VCaP (cell line): ENCODE measurements around the gene CXCL9.
"Not testable (repeated sequence)": the region's sequence is repeated elsewhere in the genome, so short reads cannot be mapped to it uniquely, and the experiment has no call there.

Experiments
- H3K27ac ChIP-seq: fragments of 450-650 bp; 2 replicates; pipeline ENCODE4 v1.5.1; 2017
- TF ChIP-seq, protein P1 (sequence below): fragments of 450-650 bp; conservative IDR thresholded peaks from 2 replicates; pipeline ENCODE4 v1.5.1; 2017; ENCODE audit warnings: mild to moderate bottlenecking, moderate library complexity

Gene CXCL9

DNA sequence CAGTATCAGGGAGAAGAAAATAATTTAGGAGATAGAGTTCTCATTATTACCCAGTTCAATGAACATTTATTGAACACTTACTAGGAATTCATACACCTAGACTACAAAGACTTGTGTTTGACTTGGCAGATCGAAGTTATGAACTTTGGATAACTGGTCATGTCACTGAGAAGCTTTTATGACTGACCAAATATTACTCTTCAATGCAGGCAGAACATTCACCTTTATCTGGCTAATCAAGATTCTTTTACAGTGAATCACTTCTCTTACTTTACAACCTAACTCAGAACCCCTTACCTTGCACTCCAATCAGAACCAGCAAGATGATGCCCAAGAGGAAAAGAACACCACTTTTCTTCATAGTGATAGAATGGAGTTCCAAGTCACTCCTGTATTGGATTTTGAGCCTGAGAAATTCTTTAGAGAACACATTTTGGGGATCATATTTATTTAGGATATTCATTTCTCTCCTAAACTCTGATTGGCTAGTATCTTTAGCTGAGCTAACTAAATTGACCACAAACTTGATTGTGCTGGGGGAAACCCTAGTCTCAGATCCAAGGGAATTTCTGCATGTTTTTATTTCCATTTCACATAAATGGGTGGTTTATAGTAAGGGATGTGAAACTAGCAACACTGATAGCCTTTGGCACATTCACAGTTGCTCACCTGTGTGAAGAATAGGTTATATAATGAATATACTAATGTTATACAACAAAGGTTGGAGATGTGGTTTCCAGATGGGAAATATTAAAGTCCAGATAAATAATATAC lies at the start of gene CXCL9:
Gene CXCL9 (minus strand): TSS at position 421 of the 774 bp plus-strand sequence. CDS start 60 bp downstream, at position 361.
- TF ChIP-seq, protein P1, sequence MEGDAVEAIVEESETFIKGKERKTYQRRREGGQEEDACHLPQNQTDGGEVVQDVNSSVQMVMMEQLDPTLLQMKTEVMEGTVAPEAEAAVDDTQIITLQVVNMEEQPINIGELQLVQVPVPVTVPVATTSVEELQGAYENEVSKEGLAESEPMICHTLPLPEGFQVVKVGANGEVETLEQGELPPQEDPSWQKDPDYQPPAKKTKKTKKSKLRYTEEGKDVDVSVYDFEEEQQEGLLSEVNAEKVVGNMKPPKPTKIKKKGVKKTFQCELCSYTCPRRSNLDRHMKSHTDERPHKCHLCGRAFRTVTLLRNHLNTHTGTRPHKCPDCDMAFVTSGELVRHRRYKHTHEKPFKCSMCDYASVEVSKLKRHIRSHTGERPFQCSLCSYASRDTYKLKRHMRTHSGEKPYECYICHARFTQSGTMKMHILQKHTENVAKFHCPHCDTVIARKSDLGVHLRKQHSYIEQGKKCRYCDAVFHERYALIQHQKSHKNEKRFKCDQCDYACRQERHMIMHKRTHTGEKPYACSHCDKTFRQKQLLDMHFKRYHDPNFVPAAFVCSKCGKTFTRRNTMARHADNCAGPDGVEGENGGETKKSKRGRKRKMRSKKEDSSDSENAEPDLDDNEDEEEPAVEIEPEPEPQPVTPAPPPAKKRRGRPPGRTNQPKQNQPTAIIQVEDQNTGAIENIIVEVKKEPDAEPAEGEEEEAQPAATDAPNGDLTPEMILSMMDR: no peak

DNA sequence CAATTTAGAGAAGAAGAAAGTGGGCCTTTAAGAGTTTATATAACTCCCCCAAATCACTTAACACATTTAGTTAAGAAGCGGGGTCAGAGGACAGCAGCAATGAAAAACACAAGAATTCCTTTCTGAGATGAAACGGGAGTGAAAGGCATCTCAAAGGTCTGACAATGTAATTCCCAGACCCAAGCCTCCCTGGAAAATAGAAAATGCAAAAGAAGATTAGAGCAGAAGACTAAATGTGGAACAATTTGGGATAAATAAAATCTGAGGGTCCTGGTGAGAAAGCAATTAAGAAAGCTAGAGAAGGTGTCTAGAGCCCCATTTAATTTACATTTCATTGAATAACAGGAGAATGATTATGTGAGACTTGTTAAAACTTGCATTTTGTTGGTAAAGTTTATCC lies 48.1 kb upstream of the CXCL9 start:
- TF ChIP-seq, protein P1: no peak
- H3K27ac ChIP-seq: peak overlapping the region; percentile 89

More for the DNA sequence above, at the start of gene CXCL9:
- peak within 1 kb of the TSS; percentile 64 for H3K27ac ChIP-seq

DNA sequence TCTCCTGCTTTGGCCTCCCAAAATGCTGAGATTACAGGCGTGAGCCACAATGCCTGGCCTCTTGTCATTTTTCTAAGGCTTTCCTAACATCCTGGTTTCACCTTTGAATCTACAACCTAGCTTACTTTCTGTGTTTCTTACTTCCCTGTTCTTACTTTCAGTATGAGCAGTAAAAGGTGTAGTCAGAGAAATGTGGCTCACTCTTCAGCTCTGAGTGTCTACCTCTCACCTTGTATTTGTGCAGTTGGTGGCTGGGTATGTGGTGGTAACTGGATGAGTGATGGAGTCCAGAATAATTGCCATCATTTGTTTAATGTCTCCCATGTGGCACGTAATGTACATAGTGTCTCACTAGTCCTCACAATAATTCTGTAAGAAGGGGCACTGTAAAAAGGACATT lies 47.7 kb upstream of the CXCL9 start:
- peak overlapping the region; percentile 89 for H3K27ac ChIP-seq
- TF ChIP-seq, protein P1: no peak

DNA sequence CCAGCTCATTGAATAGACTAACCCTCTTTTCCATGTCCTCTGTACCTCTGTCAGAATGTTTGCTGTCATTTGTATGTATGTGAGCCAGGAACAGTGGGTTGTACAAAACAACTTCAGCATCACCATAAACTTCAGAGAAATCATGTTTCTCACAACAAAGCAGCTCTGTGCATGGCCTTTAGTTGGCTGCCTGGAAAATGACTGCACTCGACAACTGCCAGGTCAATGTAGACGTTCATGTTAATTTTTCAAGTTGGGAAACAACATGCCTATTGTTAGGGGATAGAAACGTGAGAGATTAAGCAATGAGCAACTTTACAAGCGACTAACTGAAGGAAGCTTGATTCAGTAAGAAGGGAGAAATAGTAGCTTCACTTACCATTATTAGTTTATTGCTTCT lies 46.4 kb upstream of the CXCL9 start:
- TF ChIP-seq, protein P1: no peak
- peak overlapping the region; percentile 89 for H3K27ac ChIP-seq

DNA sequence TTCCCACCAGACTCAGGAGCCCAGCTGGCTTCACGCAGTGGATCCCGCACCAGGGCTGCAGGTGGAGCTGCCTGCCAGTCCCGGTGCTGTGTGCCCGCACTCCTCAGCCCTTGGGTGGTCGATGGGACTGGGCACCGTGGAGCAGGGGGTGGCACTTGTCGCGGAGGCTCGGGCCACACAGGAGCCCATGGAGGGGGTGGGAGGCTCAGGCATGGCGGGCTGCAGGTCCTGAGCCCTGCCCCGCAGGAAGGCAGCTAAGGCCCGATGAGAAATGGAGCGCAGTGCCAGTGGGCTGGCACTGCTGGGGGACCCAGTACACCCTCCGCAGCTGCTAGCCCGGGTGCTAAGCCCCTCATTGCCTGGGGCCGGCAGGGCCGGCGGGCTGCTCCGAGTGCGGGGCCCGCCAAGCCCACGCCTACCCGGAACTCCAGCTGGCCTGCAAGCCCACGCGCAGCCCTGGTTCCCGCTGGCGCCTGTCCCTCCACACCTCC lies 43.3 kb upstream of the CXCL9 start:
- peak overlapping the region; percentile 89; the same call in 1 of the 2 replicates for H3K27ac ChIP-seq

DNA sequence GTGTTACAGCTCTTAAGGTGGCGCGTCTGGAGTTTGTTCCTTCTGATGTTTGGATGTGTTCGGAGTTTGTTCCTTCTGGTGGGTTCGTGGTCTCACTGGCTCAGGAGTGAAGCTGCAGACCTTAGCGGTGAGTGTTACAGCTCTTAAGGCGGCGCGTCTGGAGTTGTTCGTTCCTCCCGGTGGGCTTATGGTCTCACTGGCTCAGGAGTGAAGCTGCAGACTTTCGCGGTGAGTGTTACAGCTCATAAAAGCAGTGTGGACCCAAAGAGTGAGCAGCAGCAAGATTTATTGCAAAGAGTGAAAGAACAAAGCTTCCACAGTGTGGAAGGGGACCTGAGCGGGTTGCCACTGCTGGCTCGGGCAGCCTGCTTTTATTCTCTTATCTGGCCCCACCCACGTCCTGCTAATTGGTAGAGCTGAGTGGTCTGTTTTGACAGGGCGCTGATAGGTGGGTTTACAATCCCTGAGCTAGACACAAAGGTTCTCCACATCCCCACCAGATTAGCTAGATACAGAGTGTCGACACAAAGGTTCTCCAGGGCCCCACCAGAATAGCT lies 42.6 kb upstream of the CXCL9 start:
- H3K27ac ChIP-seq: not testable (repeated sequence)

DNA sequence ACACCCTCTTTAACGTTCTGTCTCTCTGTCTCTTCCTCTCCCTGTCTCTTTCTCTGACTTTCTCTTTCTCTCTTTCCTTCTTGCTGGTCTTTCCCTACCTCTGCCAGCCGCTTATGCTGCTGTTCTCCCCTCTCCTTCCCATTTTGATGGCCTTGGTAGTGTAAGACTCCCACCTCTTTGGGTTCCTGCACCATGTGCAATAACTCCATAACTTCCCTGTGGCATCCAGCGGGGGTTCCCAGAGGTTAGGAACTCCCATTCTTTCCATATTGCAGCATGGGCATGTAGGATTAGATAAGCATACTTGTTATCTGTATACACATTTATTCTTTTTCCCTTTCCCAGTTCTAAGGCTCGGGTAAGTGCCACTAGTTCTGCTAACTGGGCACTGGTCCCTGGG lies 37.4 kb upstream of the CXCL9 start:
- H3K27ac ChIP-seq: not testable (repeated sequence)

DNA sequence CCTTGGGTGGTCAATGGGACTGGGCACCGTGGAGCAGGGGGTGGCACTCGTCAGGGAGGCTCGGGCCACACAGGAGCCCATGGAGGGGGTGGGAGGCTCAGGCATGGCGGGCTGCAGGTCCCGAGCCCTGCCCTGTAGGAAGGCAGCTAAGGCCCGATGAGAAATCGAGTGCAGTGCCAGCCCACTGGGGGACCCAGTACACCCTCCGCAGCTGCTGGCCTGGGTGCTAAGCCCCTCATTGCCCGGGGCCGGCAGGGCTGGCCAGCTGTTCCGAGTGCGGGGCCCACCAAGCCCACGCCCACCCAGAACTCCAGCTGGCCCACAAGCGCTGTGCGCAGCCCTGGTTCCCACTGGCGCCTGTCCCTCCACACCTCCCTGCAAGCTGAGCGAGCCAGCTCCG lies 36.0 kb upstream of the CXCL9 start:
- H3K27ac ChIP-seq: not testable (repeated sequence)

DNA sequence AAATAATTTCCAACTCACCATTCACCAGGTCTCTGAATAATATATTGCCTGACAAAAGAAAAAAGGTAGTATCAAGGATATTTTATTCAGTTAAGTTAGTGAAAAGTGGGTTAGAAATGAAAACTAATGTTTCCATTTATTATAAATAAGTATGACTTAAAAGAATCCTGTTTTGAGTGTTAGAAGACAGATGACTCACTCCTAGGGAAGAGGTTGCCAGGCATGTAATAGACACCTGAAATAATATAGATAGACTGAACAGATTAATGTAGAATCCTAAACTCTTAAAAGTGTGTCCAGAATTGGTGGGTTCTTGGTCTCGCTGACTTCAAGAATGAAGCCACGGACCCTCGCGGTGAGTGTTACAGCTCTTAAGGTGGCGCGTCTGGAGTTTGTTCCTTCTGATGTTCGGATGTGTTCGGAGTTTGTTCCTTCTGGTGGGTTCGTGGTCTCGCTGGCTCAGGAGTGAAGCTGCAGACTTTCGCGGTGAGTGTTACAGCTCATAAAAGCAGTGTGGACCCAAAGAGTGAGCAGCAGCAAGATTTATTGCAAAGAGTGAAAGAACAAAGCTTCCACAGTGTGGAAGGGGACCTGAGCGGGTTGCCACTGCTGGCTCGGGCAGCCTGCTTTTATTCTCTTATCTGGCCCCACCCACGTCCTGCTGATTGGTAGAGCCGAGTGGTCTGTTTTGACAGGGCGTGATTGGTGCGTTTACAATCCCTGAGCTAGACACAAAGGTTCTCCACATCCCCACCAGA lies 35.1 kb upstream of the CXCL9 start:
- H3K27ac ChIP-seq: not testable (repeated sequence)

DNA sequence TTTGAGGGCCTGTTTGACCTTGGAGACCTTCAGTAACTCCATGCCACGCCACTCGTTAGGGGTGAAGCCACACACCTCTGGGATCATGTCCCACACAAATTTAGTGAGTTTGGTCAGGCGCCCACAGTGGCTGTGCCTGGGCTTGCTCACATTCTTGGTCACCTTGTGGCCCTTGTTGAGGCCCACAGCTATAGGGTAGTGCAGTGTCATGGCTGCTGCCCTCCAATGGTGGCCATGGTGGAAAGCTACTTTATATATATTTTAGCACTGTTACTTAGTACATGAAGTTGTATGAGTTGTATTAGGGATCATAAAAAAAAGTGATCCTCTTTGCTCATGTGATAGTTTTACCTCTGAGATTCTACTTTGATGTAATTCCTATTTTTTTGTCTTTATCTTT lies 29.5 kb upstream of the CXCL9 start:
- TF ChIP-seq, protein P1: no peak
- peak overlapping the region; percentile 78 for H3K27ac ChIP-seq
